GM12874 (cell line): Measurements from ENCODE around the gene SLC17A8.

Experiments
- CTCF ChIP-seq: IDR thresholded peaks from 2 replicates; pipeline ENCODE4 v1.5.1; 2011; ENCODE audit warnings: low read depth, mild to moderate bottlenecking, control low read depth, low read length, moderate library complexity; ENCODE audit not compliant: insufficient read depth

The SLC17A8 gene

GRCh38 chr12:100359248-100359647, 2.4 kb downstream of the SLC17A8 start:
- no peak for TF ChIP-seq CTCF

DNA sequence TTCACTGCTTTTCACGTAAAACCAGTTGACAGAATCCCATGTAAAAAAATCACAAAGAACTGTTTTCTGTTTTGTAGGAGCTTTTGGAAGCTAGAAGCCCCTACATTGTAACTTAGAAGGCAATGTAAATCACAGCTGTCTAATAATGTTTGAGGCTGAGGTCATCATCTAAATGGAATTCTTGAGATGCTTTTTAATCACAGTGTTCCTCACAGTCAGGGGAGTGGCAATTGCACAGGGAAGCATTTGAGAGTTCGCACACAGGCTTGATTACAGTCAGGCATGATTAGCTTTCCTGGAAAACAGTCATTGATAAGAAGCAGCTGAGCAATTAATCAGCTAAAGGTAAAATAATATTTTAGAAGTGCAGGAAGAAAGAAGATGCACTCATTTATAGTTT, 2.9 kb downstream of the SLC17A8 start:
- no peak for TF ChIP-seq CTCF

GRCh38 chr12:100360450-100360849, 3.6 kb downstream of the SLC17A8 start:
- TF ChIP-seq CTCF: no peak

- no peak for TF ChIP-seq CTCF
Measured at GRCh38 chr12:100364324-100364723, 7.5 kb downstream of the SLC17A8 start.

- no peak for TF ChIP-seq CTCF
Measured at GRCh38 chr12:100365411-100365810, 8.5 kb downstream of the SLC17A8 start.

DNA sequence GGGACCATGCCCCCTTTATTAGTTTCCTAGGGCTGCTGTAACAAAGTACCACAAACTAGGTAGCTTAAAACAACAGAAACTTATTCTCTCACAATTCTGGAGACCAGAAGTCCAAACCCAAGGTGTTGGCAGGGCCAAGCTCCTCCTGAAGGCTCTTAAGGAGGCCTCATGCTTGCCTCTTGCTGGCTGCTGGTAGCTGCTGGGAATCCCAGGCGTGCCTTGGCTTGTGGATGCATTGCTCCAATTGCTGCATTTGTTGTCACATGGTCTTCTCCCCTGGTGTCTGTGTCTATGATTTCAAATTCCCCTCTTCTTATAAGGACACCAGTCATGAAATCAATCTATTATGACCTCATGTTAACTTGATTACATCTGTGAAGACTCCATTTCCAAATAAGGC, 11.2 kb downstream of the SLC17A8 start:
- no peak for TF ChIP-seq CTCF

DNA sequence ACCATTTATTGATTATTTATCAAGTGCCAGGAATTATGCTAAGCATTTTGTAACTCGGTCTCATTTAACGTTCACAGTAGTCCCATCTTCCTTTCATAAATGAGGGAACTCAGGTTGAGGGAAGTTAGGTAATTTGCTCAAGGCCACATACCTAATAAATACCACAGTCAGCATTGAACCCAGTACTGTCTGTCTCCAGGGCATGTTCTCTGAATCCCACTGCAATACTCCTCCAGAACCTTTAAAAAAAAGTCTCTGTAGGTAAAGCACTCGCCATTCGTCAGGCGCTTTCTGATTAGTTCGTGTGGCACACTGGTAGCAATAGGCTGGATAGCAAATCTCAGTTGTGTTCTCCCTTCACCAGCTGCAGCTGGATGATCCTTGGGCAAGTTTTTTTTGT, 14.3 kb downstream of the SLC17A8 start:
- no peak for TF ChIP-seq CTCF
